IPS-20b (cell line): ENCODE data around the gene PRPF19.
A peak's percentile ranks its signal among the peaks of the same experiment; 100 is the strongest.

ENCODE experiments used
- H3K27ac ChIP-seq: one replicate; pipeline ENCODE4 v1.5.1; 2013; ENCODE audit warnings: low read length
- H3K27me3 ChIP-seq: 2 replicates; pipeline ENCODE4 v1.6.1; 2013; ENCODE audit warnings: mild to moderate bottlenecking, low read length, inconsistent platforms; ENCODE audit not compliant: insufficient read depth
- H3K36me3 ChIP-seq: 2 replicates; pipeline ENCODE4 v1.6.1; 2013; ENCODE audit warnings: low read depth, mild to moderate bottlenecking, inconsistent platforms, low read length, moderate library complexity; ENCODE audit not compliant: insufficient read depth
- H3K4me1 ChIP-seq: 2 replicates; pipeline ENCODE4 v1.6.1; 2013; ENCODE audit warnings: mild to moderate bottlenecking, control low read depth, inconsistent platforms, low read length, moderate library complexity; ENCODE audit not compliant: insufficient read depth
- H3K4me3 ChIP-seq: 2 replicates; pipeline ENCODE4 v1.5.1; 2013; ENCODE audit warnings: mild to moderate bottlenecking, low read length, inconsistent platforms
- H3K9ac ChIP-seq: 2 replicates; pipeline ENCODE4 v1.6.1; 2013; ENCODE audit warnings: low read depth, mild to moderate bottlenecking, inconsistent platforms, low read length, moderate library complexity
- H3K9me3 ChIP-seq: 2 replicates; pipeline ENCODE4 v1.6.1; 2013; ENCODE audit warnings: mild to moderate bottlenecking, low read depth, low read length, inconsistent platforms; ENCODE audit not compliant: insufficient read depth

PRPF19 gene

GRCh38 chr11:60927600-60927999 is 21.2 kb upstream of the PRPF19 start:
- H3K4me1 ChIP-seq = peaks cover 2% of the 10 kb centered on the region; the same call in 1 of the 2 replicates
- no peak overlapping the region for H3K27ac ChIP-seq
- H3K9ac ChIP-seq = no peak overlapping the region
- H3K36me3 ChIP-seq = peaks cover 60% of the 10 kb centered on the region
- no peaks in the 10 kb centered on the region for H3K9me3 ChIP-seq
- H3K27me3 ChIP-seq = no peaks in the 10 kb centered on the region
- H3K4me3 ChIP-seq = no peak overlapping the region

GRCh38 chr11:60927061-60927592 is 20.7 kb upstream of the PRPF19 start:
- Histone ChIP-seq H3K9me3 (no peaks in the 10 kb centered on the region), H3K36me3 (peaks cover 55% of the 10 kb centered on the region), H3K27me3 (no peaks in the 10 kb centered on the region), H3K4me3 (no peak overlapping the region), H3K27ac (no peak overlapping the region), H3K9ac (no peak overlapping the region), H3K4me1 (peaks cover 2% of the 10 kb centered on the region; the same call in 1 of the 2 replicates)

- H3K4me1 ChIP-seq = peaks cover 2% of the 10 kb centered on the region; the same call in 1 of the 2 replicates
- peaks cover 54% of the 10 kb centered on the region for H3K36me3 ChIP-seq
- no peaks in the 10 kb centered on the region for H3K27me3 ChIP-seq
- H3K9ac ChIP-seq = no peak overlapping the region
- no peaks in the 10 kb centered on the region for H3K9me3 ChIP-seq
- 0 out of 2 replicates have a peak overlapping the region, but pooled peaks have one; percentile 91 for H3K4me3 ChIP-seq
- no peak overlapping the region for H3K27ac ChIP-seq
Observed at GRCh38 chr11:60926500-60926899, 20.1 kb upstream of the PRPF19 start.

GRCh38 chr11:60925868-60926267 is 19.5 kb upstream of the PRPF19 start:
- Histone ChIP-seq H3K27me3 (no peaks in the 10 kb centered on the region), H3K9ac (no peak overlapping the region; the same call in 1 of the 2 replicates), H3K4me3 (peak overlapping the region; percentile 91; the same call in 1 of the 2 replicates), H3K27ac (no peak overlapping the region), H3K36me3 (peaks cover 54% of the 10 kb centered on the region), H3K9me3 (no peaks in the 10 kb centered on the region), H3K4me1 (peaks cover 2% of the 10 kb centered on the region; the same call in 1 of the 2 replicates)

- H3K36me3 ChIP-seq = peaks cover 55% of the 10 kb centered on the region
- no peak overlapping the region for H3K27ac ChIP-seq
- H3K9ac ChIP-seq = peak overlapping the region; percentile 79; the same call in 1 of the 2 replicates
Observed at GRCh38 chr11:60924906-60925853, 18.8 kb upstream of the PRPF19 start.

GRCh38 chr11:60924110-60924905 is 17.9 kb upstream of the PRPF19 start, which contains the start of gene TMEM132A:
TSS of gene TMEM132A (plus strand) at chr11:60924460. CDS start at chr11:60924634, 174 bp downstream.
- peak within 1 kb of the TSS; percentile 79; the same call in 1 of the 2 replicates for H3K9ac ChIP-seq
- no peaks in the 10 kb centered on the region for H3K27me3 ChIP-seq
- peak within 1 kb of the TSS; percentile 91 for H3K4me3 ChIP-seq
- no peaks in the 10 kb centered on the region for H3K9me3 ChIP-seq
- H3K4me1 ChIP-seq = peaks cover 2% of the 10 kb centered on the region; the same call in 1 of the 2 replicates
- peaks cover 55% of the 10 kb centered on the region for H3K36me3 ChIP-seq
- no peak within 1 kb of the TSS for H3K27ac ChIP-seq

More at GRCh38 chr11:60924906-60925853, 18.8 kb upstream of the PRPF19 start:
- Histone ChIP-seq H3K9me3 (no peaks in the 10 kb centered on the region), H3K4me3 (peak overlapping the region; percentile 91), H3K27me3 (no peaks in the 10 kb centered on the region), H3K4me1 (peaks cover 2% of the 10 kb centered on the region; the same call in 1 of the 2 replicates)

- Histone ChIP-seq H3K4me3 (peak overlapping the region; percentile 91; the same call in 1 of the 2 replicates), H3K9ac (no peak overlapping the region), H3K27ac (no peak overlapping the region), H3K4me1 (peaks cover 2% of the 10 kb centered on the region; the same call in 1 of the 2 replicates), H3K27me3 (no peaks in the 10 kb centered on the region), H3K36me3 (peaks cover 51% of the 10 kb centered on the region), H3K9me3 (no peaks in the 10 kb centered on the region)
Observed at GRCh38 chr11:60923800-60924109, 17.4 kb upstream of the PRPF19 start.

- H3K9me3 ChIP-seq = no peaks in the 10 kb centered on the region
- H3K27ac ChIP-seq = no peak overlapping the region
- no peak overlapping the region for H3K4me3 ChIP-seq
- H3K27me3 ChIP-seq = no peaks in the 10 kb centered on the region
- H3K36me3 ChIP-seq = peaks cover 47% of the 10 kb centered on the region
- peaks cover 2% of the 10 kb centered on the region; the same call in 1 of the 2 replicates for H3K4me1 ChIP-seq
- no peak overlapping the region for H3K9ac ChIP-seq
Observed at GRCh38 chr11:60923326-60923725, 16.9 kb upstream of the PRPF19 start.

GRCh38 chr11:60922906-60923305 is 16.5 kb upstream of the PRPF19 start:
- no peak overlapping the region for H3K27ac ChIP-seq
- H3K4me1 ChIP-seq = peaks cover 2% of the 10 kb centered on the region; the same call in 1 of the 2 replicates
- H3K27me3 ChIP-seq = no peaks in the 10 kb centered on the region
- no peaks in the 10 kb centered on the region for H3K9me3 ChIP-seq
- no peak overlapping the region for H3K9ac ChIP-seq
- peaks cover 43% of the 10 kb centered on the region for H3K36me3 ChIP-seq
- no peak overlapping the region for H3K4me3 ChIP-seq

- Histone ChIP-seq H3K4me3 (no peak overlapping the region), H3K36me3 (peaks cover 32% of the 10 kb centered on the region), H3K9me3 (no peaks in the 10 kb centered on the region), H3K9ac (no peak overlapping the region), H3K27me3 (no peaks in the 10 kb centered on the region), H3K27ac (no peak overlapping the region), H3K4me1 (peaks cover 2% of the 10 kb centered on the region; the same call in 1 of the 2 replicates)
Observed at GRCh38 chr11:60921777-60922335, 15.5 kb upstream of the PRPF19 start.

- Histone ChIP-seq H3K27ac (no peak overlapping the region), H3K9ac (no peak overlapping the region), H3K36me3 (peaks cover 28% of the 10 kb centered on the region), H3K27me3 (no peaks in the 10 kb centered on the region), H3K4me1 (peaks cover 8% of the 10 kb centered on the region), H3K4me3 (no peak overlapping the region), H3K9me3 (no peaks in the 10 kb centered on the region)
Observed at GRCh38 chr11:60921259-60921658, 14.9 kb upstream of the PRPF19 start.
